GM19467 (cell line): ENCODE results near the gene NEU4.
"Not testable (repeated sequence)": the region's sequence is repeated elsewhere in the genome, so short reads cannot be mapped to it uniquely, and the experiment has no call there.

Source experiments
- ATAC-seq: cut with Tn5 transposase; IDR thresholded peaks from one replicate; pipeline ENCODE4 v1.9.1; 2021; ENCODE audit warnings: mild to moderate bottlenecking, moderate library complexity; ENCODE audit not compliant: unreplicated experiment

The NEU4 gene

GRCh38 chr2:241798631-241799521, 10.1 kb upstream of the NEU4 start:
- ATAC-seq: no peak

GRCh38 chr2:241799522-241800197, 9.3 kb upstream of the NEU4 start:
- ATAC-seq: no peak

- not testable (repeated sequence) for ATAC-seq
These were observed 8.6 kb upstream of the NEU4 start for GRCh38 chr2:241800198-241800903.

GRCh38 chr2:241801611-241802420, 7.2 kb upstream of the NEU4 start:
- ATAC-seq: no peak

GRCh38 chr2:241802421-241803318, 6.3 kb upstream of the NEU4 start:
- ATAC-seq: no peak

- no peak for ATAC-seq
These were observed 5.3 kb upstream of the NEU4 start for GRCh38 chr2:241803387-241804325.

- ATAC-seq: no peak
These were observed 4.4 kb upstream of the NEU4 start for GRCh38 chr2:241804326-241805229.

GRCh38 chr2:241806217-241806616, 2.8 kb upstream of the NEU4 start:
- not testable (repeated sequence) for ATAC-seq

GRCh38 chr2:241808051-241808720, 807 bp upstream of the NEU4 start:
- ATAC-seq: no peak

- ATAC-seq: no peak
These were observed 652 bp downstream of the NEU4 start for GRCh38 chr2:241809383-241810306.

GRCh38 chr2:241810307-241811200, 1.6 kb downstream of the NEU4 start:
- ATAC-seq: no peak

- ATAC-seq: no peak
These were observed 2.4 kb downstream of the NEU4 start for GRCh38 chr2:241811201-241811951.

GRCh38 chr2:241811952-241812729, 3.1 kb downstream of the NEU4 start:
- ATAC-seq: no peak
